HG03045 (cell line): ENCODE data around the gene DACH1.

Source experiments
- ATAC-seq: cut with Tn5 transposase; IDR thresholded peaks from one replicate; pipeline ENCODE4 v1.9.1; 2021; ENCODE audit warnings: mild to moderate bottlenecking, moderate library complexity; ENCODE audit not compliant: unreplicated experiment

The DACH1 gene

DNA sequence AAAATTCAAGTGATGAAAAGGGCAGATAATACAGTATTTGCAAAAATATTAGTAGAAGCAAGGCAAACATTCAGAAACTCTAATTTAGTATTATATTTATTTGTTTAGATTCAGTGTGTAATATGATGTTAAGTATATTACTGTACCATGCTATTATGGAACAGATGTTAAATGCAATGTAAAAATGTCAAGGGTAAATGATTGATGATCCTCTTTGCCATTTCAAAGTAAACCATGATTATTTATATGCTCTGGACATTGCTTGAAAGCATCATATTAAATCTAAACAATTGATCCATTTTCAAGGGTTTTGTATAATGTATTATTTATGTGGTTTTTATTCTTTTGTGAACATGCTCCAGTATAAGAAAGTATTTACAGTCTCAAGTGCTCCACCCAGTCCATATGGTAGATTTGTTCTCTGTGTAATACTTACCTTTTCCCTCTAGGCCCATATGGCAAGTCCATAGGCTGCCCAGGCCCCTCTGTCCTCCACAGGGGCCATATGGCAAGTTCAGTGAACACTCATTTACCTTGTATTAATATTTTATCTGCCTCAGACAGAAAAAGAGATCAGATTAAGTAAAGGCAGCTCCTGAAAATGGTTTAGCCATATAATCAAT, 353.5 kb downstream of the DACH1 start:
- ATAC-seq: no peak

DNA sequence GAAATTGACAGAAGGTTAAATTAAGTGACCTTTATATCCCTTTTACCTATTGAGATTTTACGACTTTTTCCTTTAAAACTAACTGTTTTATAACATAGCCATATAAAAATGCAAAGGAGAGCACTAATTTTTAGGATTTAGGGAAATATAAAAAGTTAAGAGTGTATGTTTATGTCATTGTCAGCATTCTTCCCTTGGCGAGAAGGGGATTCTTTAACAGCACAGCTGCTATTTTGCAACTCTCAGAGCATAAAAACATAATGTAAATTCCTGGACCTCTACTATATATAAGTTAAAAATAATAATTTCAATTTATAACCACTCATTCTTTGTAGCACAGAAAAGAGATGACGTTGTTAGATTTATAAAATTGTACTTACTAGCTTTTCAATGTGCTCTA, 363.2 kb downstream of the DACH1 start:
- ATAC-seq: no peak

DNA sequence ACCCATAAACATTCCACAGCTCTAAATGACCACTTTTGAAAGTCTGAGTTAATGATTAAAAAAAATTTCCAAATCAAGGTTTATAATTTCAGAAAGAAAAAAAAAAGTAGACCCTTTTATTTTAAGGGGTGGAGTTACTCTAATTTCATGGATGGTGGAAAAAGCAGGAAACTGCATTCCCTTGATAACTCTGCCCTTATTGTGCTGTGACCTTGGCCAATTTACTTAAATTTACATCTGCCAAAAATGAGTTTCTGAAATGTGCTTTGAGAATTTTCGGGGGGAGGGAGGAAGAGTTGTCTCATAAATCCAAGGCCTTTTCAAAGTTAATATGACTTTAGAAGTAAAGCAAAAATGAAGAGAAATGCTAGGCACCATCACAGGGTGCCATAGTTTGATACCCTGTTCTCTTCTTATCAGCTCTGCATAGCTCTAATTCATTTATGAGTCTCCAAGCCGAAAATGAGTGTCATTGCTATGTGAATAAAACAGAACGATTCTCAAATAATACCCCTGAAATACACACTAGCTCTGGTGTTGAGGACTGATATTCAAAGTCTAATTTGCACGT, 367.0 kb downstream of the DACH1 start:
- ATAC-seq: no peak

DNA sequence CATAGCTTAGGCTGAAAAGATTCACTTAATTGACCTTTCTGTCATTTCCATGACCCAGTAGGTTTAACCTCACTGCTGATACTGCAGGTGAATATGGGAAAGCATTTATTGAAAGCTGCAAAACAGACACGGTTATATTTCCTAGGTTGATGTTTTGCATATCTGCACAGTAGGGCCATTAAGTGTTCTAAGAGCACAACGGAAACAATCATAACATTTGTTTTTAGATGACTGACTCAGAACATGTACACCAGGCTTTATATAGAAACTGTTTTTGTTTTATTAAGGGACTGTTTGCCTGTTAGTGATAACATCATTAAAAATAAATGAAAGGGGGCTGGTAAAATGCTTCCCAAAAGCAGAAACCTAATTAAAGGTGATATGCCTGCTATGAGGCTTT, 367.8 kb downstream of the DACH1 start:
- ATAC-seq: no peak

DNA sequence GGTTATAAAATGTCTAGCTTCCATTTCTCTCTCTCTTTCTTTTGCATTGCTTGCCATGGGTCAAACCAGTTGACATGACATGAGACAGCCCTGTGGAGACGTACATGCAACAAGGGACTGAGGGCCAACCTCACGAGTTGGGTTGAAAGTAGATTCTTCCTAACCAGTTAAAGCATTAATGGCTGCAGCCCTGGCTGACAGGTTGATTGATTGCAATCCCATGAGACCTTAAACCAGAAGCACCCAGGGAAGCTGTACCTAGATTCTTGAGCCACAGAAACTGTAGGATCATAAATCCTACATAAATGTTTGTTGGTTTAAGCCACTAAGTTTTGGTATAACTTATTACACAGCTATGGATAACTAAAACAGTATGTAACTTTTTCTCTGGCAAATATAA, 373.8 kb downstream of the DACH1 start:
- no peak for ATAC-seq

DNA sequence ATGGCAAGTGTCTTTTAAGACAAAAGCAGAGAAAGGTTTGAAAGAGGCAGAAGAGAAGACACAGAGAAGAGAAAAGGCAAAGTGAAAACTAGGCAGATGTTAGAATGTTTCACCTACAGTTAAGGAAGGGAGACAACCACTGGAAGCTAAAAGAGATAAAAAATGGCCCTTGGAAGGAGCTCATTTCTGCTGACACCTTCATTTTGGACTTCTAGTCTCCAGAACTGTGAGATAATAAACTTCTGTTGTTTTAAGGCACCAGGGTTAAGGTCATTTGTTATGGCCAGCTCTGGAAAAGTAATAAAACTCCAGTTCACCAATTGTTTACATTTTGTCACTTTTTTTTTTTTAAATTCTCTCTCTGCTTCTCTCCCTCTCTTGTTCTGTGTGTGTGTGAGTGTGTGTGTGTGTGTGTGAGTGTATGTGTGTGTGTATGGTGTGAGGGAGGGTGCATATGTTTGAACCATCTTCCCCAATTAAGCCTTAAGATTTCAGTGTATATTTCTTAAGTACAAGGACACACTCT, 374.6 kb downstream of the DACH1 start:
- ATAC-seq: no peak

DNA sequence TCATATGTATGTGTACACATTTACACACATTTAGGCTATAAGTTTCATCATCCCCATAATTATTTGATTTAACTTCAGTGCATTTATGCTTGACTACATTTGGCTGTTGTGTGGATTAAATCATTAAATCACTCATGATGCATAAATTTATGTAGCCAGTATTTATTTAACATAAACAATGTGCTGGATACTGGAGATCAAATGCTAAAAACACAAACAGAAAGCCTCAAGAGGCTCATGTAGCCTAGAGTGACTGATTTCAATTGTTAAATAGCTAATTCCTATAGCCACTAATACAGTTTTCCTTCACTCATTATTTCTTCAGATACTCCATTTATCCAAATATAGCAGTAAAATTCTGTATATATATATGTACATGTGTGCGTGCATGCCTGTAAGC, 376.0 kb downstream of the DACH1 start:
- no peak for ATAC-seq

DNA sequence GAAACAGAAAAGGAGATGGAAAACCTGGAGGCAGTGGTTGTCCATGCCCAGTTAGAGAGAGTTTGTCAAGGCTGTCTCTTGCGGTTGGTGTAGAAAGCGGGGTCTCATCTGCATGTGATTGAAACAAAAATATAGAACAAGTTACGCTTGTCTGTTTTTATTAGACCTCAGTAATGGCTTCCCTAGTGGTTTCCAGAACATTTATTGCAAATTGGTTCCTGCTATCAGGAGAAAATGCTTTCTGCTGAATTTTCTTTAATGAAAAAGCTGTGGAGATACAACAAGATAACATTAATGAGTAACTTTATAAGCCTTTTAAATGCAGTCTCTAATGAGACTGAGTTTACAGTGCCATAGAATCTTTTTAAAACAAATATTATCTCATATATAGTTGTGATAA, 378.0 kb downstream of the DACH1 start:
- no peak for ATAC-seq

DNA sequence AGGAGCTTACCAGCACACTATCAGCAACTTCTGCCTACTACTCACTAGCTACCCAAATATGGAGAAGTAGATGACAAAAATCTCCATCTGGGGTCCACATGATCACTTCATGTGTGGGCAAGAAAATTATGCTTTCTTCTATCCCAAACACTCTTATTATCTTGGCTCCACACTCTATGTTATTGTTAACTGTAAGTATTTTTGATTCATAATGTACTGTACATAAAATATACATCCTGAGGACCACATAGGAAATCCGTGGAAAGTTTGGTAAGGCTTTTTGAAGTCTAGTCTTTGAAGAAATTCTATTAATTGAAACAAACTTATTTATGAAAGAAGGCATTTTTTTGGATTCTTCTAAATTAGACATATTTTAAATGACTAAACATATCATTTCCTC, 378.8 kb downstream of the DACH1 start:
- no peak for ATAC-seq

DNA sequence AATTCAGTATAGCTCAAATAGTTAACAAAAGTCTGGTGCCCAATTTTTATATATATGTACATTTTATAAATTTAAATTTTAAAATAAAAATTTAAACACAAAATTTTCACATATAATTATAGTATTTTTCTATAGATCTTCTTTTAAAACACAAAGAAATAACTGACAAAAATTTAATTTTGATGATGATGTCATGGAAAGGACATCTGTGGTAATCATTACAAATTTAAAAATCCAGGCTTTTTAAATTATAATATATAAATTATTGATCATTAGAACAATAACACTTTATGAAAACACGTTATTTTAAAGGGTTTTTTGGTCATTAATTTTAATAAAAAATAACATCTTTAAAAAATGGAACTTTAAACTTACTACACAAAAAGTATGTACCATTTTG, 381.1 kb downstream of the DACH1 start:
- no peak for ATAC-seq

DNA sequence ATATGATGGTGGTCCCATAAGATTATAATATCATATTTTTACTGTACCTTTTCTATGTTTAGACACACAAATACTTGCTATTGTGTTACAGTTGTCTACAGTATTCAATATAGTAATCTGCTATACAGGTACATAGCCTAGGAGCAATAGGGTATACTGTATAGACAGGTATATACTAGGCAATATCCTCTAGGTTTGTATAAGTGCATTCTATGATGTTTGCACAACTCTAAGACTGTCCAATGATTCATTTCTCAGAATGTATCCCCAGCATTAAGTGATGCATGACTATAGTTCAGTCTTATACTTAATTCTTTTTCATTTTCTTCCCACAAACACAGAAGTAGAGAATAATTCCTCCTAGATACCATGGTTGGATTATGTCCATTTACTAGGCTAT, 383.3 kb downstream of the DACH1 start:
- no peak for ATAC-seq

DNA sequence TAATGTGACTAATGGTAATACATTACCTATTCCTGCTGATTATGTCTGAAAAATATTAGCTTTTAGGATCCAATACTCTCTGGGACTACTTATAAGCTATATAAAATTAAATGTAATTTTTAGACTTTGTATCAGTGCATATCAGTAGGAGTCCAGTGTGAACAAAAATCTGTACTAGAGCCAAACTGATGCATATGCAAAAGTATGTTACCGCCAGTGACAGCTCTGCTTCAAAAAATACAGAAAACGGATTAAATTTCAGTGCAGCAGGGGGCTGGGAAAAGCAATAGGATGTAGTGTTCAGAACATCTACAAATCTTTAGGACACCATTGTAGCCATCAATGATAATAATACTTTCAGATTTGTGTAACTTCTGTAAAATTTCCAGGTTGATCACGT, 385.5 kb downstream of the DACH1 start:
- no peak for ATAC-seq

DNA sequence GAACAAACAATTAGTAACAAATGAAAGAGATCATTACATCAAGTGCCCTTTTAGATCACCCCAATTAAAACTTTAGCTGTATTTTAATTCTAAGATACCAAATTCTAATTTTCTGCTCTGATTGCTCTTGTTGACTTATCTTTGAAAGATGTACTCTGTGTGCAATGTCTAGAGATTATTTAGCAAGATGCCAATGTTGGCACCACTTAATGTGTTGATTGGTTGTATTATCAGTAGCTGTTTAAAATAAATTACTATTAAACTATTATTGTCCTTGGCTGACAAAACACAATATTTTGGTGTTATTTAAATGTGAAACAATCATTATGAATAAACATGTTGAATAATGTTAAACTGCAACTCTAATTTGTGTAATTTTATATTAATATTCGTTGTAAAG, 386.0 kb downstream of the DACH1 start:
- ATAC-seq: no peak

DNA sequence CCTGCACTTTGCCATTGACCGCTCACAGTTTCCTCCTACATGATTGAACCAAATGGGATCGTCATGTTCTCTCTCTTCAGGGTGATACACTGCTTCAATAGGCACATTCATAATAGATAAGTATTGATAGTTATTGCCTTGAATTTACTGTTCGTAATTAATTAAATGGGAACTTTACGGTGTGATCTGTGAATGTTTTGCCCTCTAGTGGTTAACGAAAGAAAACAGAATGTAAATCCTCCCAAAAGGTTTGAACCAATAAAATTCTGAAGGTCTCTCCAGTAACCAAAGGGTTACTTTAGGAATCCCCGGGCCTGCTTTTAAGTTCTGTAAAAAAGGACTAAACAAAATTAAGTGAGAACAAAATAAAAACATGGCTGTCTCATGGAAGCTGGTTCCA, 389.3 kb downstream of the DACH1 start:
- ATAC-seq: no peak

DNA sequence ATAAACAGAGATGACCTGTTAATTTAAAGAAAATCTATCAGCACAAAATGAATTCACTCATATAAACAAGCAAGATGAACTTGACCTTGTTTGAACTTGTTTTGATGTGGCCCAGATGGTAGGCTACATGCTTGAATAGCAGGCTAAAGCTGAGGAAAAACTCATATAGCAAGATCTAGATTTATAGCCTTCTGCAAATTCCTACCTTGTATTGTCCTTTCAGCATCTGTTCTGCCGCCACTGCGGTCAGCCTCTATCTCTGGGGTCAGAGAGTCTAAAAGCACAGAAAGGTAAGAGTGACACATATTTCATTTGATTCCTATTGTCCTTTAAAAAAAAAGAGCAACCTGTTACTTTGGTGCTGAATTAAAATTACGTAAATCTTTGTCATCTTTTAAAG, 392.1 kb downstream of the DACH1 start:
- no peak for ATAC-seq

DNA sequence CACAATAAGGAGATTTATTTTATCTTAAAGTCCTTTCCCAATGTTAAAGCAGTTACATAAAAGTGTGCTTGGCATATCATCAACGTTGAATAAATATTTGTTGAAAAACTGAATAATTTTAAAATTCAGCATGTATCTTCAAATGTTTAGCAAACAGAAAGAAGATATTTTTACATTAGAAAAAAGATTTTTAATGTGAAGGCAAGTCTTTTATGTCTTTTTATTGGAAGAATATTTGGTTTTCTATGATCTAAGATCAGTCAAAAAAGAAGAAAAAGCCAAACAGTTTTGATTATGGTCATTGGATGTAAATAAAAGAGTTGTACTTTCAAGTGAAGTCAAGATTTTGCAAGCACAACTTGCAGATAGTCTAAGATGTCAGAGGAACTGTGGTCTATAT, 397.4 kb downstream of the DACH1 start:
- no peak for ATAC-seq

DNA sequence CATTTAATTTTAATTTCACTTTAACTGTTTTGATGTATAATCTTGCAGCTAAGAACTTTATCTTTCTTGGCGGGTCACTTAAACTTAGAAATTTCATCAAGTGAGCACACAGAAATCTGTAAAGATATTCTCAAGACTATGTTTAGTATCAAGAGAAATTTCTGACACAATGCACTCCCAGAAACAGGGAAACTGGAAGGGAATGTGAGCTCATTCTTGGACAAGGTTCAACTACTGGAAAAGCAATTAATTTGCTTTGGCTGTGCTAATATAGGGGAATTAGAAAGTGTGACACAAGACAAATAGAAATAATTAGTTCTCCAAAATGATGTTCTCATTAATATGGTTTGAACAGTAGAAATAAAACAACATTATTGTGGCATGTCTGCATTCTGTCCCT, 402.3 kb downstream of the DACH1 start:
- no peak for ATAC-seq

DNA sequence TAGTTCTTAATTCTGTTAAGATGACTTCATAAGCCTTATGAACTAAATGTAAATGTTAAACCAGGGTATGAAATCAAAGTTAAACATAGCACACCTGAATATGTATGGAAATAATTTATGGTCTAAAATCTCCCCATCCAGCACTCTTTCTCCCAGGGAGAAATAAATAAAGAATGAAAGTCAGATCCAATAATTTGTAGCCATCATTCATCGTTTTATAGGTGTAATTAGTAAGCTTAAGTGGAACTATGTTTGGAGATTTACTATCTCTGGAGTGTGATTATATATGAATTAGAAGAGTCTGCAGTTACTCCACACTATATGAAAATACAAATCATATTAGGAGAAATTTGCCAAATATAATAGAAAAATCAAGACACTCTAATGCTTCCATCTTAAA, 405.1 kb downstream of the DACH1 start:
- no peak for ATAC-seq

DNA sequence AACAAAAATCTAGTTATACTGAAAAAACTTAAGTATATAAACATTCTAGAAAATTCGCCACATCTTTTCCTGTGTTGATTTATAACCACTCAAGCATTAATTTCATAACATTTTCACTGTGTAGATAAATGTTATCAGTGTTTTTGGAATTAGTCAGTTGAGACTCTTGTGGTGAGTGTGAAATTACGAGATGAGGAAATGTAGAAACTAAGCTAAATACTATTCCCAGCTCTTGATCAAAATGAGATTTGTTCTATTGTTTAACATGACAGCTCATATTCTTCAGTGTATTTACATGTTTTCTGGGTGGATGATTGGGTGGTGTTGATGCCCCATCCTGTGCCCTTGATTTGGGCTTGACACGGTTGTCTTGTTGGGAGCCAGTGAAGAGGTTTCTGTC, 406.8 kb downstream of the DACH1 start:
- ATAC-seq: no peak

DNA sequence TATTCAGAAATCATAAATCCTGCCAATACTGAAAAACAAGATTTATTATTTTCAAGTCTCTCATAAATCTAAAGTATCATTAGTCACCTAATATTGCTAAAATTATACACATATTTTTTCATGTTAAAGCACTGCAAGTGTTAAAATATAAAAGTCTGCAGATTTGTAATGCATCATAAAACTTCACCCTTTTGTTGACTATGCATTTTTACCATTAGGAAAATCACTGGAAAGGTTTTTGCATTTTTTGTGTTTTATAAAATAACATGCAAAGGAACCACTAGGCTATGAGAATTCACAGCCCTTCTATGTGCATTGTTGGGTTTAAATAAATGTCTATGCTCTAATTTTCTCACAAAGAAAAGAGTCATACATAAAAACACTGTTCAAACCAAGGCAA, 407.3 kb downstream of the DACH1 start:
- ATAC-seq: no peak

DNA sequence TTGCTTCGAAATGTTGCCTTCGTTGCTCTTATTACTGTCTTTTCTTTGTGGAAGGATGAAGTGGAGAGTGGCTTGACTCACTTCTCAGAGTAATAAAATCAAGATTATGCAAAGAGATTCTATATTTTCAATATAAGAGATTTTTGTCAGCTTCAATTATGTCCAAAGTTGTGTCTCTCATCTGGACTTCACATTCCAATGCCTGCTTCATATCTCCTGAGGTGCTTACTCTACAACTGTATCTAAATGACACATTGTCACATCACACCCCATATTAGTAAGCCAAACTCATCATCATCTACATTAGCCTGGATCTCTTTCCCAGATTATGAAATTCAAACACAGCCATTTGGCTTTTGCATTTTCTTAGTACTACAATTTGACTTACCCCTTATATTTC, 409.4 kb downstream of the DACH1 start:
- no peak for ATAC-seq

DNA sequence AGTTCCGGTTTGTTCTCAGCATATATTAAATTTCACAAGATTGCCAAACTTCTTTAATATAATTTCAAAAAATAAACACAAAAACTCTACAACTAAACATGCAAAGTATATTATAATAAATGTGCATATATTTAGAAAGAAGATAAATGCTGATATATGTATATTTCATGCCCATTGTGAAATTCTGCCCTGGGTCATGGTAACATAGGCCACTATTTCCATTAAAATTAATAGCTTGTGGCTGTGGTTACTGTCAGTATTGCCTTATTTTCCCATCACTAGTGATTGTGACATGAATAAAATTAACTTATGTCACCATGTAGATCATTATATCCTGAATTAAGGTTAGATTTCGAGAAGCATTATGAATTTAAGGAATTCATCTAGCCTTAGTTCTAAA, 410.9 kb downstream of the DACH1 start:
- ATAC-seq: no peak

DNA sequence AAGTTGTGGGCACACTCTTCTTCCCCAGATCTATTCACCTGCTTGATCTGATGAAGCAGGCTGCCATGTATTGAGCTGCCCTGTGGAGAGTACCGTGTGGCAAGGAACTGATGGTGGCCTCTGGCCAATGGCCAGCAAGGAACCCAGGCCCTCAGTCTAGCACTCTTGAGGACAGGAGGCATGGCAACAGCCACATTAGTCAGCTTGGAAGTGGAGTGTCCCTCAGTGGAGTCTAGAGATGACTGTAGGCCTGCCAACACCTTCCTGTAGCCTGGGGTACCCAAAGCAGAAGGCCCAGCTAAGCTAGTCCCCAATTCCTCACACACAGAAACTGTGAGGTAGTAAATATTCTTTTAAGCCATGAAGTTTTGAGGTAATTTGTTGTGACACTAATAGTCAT, 412.5 kb downstream of the DACH1 start:
- ATAC-seq: no peak
